ENCODE measurements around the gene PET100. TPM values are rescaled to one million over a fixed set of nuclear protein-coding genes. Genes with fewer than 3 reads are reported as not detected.

Gene PET100
- total and polyA plus RNA-seq, 10 of the 15 experiments (the other 5 are each of a cell fraction or from before 2014, with no cell fraction given): 47.0 to 462 (median 126) TPM

DNA sequence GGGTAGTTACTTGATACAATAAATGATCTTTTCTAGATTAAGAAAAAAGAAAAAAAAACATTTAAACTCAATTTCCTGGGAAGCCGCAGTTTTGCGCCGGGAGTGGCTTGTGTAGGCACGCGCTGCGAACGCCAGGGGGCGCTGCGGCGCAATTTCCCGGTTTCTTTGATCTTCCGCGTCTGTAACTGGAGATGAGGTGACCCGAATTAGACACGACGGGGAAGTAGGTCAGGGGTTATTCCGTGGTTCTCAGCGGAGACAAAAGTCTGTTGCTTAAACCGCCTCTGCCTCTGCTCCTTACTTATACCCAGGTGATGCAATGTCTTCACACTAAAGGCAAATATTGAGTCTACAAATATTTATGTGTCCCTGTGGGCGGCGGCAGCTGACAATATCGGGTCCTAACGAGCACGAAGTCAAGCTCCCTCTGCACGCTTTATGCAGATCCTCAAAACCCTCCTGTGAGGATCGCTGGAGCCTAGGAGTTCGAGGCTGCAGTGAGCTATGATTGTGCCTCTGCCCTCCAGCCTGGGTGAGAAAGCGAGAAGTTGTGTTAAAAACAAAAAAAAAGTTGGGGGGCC is 22.6 kb downstream of the PET100 start (continued):
- TF ChIP-seq, protein P1, sequence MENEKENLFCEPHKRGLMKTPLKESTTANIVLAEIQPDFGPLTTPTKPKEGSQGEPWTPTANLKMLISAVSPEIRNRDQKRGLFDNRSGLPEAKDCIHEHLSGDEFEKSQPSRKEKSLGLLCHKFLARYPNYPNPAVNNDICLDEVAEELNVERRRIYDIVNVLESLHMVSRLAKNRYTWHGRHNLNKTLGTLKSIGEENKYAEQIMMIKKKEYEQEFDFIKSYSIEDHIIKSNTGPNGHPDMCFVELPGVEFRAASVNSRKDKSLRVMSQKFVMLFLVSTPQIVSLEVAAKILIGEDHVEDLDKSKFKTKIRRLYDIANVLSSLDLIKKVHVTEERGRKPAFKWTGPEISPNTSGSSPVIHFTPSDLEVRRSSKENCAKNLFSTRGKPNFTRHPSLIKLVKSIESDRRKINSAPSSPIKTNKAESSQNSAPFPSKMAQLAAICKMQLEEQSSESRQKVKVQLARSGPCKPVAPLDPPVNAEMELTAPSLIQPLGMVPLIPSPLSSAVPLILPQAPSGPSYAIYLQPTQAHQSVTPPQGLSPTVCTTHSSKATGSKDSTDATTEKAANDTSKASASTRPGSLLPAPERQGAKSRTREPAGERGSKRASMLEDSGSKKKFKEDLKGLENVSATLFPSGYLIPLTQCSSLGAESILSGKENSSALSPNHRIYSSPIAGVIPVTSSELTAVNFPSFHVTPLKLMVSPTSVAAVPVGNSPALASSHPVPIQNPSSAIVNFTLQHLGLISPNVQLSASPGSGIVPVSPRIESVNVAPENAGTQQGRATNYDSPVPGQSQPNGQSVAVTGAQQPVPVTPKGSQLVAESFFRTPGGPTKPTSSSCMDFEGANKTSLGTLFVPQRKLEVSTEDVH (IDR thresholded peaks at IDR 0.05; ENCODE audit: low read depth, partially characterized antibody): no peak
- TF ChIP-seq, protein P2, sequence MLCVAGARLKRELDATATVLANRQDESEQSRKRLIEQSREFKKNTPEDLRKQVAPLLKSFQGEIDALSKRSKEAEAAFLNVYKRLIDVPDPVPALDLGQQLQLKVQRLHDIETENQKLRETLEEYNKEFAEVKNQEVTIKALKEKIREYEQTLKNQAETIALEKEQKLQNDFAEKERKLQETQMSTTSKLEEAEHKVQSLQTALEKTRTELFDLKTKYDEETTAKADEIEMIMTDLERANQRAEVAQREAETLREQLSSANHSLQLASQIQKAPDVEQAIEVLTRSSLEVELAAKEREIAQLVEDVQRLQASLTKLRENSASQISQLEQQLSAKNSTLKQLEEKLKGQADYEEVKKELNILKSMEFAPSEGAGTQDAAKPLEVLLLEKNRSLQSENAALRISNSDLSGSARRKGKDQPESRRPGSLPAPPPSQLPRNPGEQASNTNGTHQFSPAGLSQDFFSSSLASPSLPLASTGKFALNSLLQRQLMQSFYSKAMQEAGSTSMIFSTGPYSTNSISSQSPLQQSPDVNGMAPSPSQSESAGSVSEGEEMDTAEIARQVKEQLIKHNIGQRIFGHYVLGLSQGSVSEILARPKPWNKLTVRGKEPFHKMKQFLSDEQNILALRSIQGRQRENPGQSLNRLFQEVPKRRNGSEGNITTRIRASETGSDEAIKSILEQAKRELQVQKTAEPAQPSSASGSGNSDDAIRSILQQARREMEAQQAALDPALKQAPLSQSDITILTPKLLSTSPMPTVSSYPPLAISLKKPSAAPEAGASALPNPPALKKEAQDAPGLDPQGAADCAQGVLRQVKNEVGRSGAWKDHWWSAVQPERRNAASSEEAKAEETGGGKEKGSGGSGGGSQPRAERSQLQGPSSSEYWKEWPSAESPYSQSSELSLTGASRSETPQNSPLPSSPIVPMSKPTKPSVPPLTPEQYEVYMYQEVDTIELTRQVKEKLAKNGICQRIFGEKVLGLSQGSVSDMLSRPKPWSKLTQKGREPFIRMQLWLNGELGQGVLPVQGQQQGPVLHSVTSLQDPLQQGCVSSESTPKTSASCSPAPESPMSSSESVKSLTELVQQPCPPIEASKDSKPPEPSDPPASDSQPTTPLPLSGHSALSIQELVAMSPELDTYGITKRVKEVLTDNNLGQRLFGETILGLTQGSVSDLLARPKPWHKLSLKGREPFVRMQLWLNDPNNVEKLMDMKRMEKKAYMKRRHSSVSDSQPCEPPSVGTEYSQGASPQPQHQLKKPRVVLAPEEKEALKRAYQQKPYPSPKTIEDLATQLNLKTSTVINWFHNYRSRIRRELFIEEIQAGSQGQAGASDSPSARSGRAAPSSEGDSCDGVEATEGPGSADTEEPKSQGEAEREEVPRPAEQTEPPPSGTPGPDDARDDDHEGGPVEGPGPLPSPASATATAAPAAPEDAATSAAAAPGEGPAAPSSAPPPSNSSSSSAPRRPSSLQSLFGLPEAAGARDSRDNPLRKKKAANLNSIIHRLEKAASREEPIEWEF (IDR thresholded peaks at IDR 0.05; ENCODE audit: insufficient replicate concordance, low read depth, low read length): no peak
- TF ChIP-seq RAD21 (IDR thresholded peaks at IDR 0.05; ENCODE audit: insufficient read depth, low read depth, low read length) (peak; percentile 60), HDGF (IDR thresholded peaks at IDR 0.05) (no peak), EGR1 (IDR thresholded peaks at IDR 0.05; ENCODE audit: borderline replicate concordance in 1 of 2, low read depth in 2 of 2, low read length in 2 of 2) (0 out of 3 replicates have a peak, but pooled peaks of 1 of the 2 experiments have one; percentile 29), SMAD1 (IDR thresholded peaks at IDR 0.05; ENCODE audit: low read depth, partially characterized antibody) (no peak), RFX5 (IDR thresholded peaks at IDR 0.05; ENCODE audit: low read depth, low read length) (no peak), TCF3 (IDR thresholded peaks at IDR 0.05; ENCODE audit: borderline replicate concordance, insufficient read depth, low read depth, low read length) (no peak), FOXK2 (IDR thresholded peaks at IDR 0.05) (no peak), CHD2 (IDR thresholded peaks at IDR 0.05; ENCODE audit: borderline replicate concordance, low read depth, low read length) (no peak)
- TF ChIP-seq, protein P3, sequence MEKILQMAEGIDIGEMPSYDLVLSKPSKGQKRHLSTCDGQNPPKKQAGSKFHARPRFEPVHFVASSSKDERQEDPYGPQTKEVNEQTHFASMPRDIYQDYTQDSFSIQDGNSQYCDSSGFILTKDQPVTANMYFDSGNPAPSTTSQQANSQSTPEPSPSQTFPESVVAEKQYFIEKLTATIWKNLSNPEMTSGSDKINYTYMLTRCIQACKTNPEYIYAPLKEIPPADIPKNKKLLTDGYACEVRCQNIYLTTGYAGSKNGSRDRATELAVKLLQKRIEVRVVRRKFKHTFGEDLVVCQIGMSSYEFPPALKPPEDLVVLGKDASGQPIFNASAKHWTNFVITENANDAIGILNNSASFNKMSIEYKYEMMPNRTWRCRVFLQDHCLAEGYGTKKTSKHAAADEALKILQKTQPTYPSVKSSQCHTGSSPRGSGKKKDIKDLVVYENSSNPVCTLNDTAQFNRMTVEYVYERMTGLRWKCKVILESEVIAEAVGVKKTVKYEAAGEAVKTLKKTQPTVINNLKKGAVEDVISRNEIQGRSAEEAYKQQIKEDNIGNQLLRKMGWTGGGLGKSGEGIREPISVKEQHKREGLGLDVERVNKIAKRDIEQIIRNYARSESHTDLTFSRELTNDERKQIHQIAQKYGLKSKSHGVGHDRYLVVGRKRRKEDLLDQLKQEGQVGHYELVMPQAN (conservative IDR thresholded peaks at IDR 0.05): no peak
- TF ChIP-seq, protein P4, sequence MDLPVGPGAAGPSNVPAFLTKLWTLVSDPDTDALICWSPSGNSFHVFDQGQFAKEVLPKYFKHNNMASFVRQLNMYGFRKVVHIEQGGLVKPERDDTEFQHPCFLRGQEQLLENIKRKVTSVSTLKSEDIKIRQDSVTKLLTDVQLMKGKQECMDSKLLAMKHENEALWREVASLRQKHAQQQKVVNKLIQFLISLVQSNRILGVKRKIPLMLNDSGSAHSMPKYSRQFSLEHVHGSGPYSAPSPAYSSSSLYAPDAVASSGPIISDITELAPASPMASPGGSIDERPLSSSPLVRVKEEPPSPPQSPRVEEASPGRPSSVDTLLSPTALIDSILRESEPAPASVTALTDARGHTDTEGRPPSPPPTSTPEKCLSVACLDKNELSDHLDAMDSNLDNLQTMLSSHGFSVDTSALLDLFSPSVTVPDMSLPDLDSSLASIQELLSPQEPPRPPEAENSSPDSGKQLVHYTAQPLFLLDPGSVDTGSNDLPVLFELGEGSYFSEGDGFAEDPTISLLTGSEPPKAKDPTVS (IDR thresholded peaks at IDR 0.05; ENCODE audit: low read depth, low read length): no peak
- TF ChIP-seq, protein P5, sequence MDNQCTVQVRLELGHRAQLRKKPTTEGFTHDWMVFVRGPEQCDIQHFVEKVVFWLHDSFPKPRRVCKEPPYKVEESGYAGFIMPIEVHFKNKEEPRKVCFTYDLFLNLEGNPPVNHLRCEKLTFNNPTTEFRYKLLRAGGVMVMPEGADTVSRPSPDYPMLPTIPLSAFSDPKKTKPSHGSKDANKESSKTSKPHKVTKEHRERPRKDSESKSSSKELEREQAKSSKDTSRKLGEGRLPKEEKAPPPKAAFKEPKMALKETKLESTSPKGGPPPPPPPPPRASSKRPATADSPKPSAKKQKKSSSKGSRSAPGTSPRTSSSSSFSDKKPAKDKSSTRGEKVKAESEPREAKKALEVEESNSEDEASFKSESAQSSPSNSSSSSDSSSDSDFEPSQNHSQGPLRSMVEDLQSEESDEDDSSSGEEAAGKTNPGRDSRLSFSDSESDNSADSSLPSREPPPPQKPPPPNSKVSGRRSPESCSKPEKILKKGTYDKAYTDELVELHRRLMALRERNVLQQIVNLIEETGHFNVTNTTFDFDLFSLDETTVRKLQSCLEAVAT (IDR thresholded peaks at IDR 0.05): no peak

Data from GM12878 (cell line).